Measurements from ENCODE around the gene TEAD3. TPM values are rescaled to one million over a fixed set of nuclear protein-coding genes. Genes with fewer than 3 reads are reported as not detected.
A peak's percentile ranks its signal among the peaks of the same experiment; 100 is the strongest.

TEAD3 gene
- total RNA-seq, 1 donor, result 23.7 TPM

DNA sequence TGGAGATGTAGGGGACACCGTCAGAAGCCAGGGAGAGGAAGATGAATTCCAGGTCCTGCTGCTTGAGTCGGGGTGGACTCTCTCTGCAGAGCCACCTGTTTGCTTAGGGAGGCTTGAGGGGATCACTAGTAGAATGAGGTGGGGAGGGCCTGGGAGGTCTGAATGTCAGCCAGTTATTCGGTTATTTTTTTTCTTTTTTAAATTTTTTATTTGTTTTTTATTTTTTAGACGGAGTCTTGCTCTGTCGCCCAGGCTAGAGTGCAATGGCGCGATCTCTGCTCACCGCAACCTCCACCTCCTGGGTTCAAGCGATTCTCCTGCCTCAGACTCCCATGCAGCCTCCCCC lies 8.4 kb downstream of the TEAD3 start:
- no peak overlapping the region for H3K4me3 ChIP-seq (ENCODE audit: low read depth, low read length)
- no peak for DNase-seq (ENCODE audit: low read depth)
- TF ChIP-seq, protein P1, sequence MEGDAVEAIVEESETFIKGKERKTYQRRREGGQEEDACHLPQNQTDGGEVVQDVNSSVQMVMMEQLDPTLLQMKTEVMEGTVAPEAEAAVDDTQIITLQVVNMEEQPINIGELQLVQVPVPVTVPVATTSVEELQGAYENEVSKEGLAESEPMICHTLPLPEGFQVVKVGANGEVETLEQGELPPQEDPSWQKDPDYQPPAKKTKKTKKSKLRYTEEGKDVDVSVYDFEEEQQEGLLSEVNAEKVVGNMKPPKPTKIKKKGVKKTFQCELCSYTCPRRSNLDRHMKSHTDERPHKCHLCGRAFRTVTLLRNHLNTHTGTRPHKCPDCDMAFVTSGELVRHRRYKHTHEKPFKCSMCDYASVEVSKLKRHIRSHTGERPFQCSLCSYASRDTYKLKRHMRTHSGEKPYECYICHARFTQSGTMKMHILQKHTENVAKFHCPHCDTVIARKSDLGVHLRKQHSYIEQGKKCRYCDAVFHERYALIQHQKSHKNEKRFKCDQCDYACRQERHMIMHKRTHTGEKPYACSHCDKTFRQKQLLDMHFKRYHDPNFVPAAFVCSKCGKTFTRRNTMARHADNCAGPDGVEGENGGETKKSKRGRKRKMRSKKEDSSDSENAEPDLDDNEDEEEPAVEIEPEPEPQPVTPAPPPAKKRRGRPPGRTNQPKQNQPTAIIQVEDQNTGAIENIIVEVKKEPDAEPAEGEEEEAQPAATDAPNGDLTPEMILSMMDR (IDR thresholded peaks at IDR 0.05; ENCODE audit: insufficient read depth, low read depth, low read length), result no peak

DNA sequence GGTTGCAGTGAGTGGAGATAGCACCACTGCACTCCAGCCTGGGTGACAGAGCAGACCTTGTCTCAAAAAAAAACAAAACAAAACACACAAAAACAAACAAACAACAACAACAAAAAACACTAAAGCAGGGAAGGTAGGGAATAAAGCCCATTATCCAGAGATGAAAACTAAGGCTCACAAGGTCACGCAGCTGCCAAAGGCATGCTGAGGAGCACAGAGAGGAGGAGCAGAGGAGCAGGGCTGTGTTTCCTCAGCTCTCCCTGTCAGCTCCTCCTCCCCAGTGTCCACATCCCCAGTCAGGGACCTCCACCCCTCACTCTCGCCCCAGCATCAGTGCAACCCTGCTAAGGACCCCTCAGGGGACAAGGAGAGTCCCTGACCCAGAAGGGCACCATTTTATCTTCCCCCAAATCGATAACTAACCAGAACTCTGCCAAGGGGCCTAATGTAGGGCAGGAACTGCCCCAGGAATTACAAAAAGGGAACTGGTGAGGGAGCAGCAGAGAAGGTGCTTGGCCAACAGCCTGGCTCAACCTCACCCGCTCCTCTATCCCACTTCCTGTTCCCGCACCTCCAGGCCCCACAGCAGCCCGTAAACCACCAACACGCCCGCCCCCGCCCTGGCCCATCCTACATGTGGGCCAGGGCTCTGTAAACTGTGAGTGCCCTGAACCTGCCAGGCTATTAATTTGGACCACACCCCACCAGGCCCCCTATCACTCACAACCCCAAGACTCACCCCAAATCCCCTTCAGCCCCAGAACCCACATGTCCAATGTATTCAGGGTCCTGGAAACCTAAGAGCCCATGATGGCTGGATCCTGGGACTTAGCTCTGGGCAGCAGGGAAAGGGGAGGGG lies 9.0 kb downstream of the TEAD3 start:
- TF ChIP-seq, protein P1 (IDR thresholded peaks at IDR 0.05; ENCODE audit: insufficient read depth, low read depth, low read length), result no peak
- DNase-seq (ENCODE audit: low read depth), result peak; percentile 76
- no peak overlapping the region for H3K4me3 ChIP-seq (ENCODE audit: low read depth, low read length)

DNA sequence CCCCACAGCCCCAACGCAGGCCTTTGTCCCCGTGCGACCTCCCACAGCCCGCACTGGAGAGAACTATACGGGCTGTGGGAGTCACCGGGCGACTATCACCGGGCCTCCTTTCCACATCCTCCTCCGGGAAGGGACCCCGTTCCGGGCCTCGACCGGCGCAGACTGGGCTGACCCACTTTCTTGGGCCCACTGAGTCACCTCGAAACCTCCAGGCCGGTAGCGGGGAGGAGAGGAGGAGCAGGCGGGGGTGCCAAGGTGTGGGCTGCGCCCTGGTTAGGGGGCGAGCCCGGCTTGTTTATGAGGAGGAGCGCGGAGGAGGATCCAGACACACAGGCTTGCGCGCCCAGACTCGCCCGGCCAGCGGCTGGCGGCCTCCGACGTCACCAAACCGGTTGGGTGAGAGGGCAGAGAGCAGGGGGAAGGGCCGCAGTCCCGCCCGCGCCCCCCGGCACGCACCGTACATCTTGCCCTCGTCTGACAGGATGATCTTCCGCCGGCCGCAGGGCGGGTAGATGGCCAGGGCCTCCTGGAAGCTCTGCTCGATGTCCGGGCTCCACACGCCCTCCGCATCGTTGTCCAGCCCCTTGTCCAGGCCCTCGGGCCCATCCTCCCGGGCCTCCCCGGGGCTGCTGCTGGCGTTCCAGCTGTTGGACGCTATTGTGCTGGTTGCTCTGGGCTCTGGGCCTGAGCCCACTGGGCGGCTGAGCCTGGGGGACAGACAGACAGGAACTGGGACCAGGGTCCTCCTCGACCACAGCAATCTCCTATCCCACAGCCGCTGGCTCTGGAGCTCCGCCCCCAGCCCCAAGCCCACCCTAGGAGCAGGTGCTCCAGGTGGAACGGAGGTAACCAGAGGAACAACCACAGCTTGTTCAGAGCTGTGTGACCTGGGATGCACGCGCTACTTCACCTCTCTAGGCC lies 10.6 kb downstream of the TEAD3 start:
- peak overlapping the region; percentile 18 for H3K4me3 ChIP-seq (ENCODE audit: low read depth, low read length)
- DNase-seq (ENCODE audit: low read depth), result peak; percentile 82
- TF ChIP-seq, protein P1 (IDR thresholded peaks at IDR 0.05; ENCODE audit: insufficient read depth, low read depth, low read length), result no peak

DNA sequence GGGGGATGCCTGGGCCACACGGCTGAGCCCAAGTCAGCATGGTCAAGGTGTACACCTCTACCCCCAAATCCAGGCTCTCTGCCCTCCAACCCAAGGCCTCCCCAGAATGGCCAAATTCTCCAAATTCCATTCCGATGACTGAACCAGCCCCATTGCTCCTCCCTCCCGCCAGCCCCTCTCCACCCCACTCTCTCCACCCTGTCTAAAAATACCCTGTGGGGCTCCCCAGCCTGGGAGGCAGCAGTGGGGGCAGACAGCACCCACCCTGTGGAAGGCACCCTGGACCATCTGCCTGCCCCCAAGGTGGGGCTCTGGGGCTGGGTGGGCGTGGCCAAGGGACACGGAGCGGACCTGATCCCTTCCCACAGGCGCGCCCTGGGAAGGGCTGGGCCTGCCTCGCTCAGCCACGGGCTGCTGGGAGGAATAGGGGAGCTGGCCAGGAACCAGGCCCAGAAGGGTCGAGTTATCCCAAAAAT lies 11.4 kb downstream of the TEAD3 start:
- H3K4me3 ChIP-seq (ENCODE audit: low read depth, low read length), result no peak overlapping the region
- TF ChIP-seq, protein P1 (IDR thresholded peaks at IDR 0.05; ENCODE audit: insufficient read depth, low read depth, low read length), result no peak
- peak; percentile 64 for DNase-seq (ENCODE audit: low read depth)

DNA sequence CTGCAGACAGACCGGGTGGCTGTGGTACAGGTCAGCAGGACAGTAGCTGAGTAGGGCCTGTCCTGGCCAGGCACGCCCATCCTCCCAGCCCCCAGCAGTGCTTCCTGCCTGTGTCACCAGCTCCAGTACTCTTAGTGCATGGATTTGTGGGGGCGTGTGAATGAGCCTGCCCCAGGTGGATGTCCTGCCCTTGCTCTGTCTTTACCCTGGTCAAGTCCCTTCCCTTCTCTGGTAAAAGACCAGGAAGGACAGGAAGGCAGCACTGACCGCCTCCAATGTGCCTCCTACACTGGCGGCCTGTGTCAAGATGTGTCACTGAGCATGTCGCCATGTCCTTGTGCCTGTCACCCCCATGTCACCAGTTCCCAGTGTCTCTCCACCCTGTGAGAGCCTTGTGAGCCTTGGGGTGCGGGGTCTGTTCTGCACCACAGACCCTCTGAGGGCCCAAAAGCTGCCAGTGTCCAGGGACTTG lies 11.9 kb downstream of the TEAD3 start:
- TF ChIP-seq, protein P1 (IDR thresholded peaks at IDR 0.05; ENCODE audit: insufficient read depth, low read depth, low read length), result no peak
- peak; percentile 27 for DNase-seq (ENCODE audit: low read depth)
- no peak overlapping the region for H3K4me3 ChIP-seq (ENCODE audit: low read depth, low read length)

DNA sequence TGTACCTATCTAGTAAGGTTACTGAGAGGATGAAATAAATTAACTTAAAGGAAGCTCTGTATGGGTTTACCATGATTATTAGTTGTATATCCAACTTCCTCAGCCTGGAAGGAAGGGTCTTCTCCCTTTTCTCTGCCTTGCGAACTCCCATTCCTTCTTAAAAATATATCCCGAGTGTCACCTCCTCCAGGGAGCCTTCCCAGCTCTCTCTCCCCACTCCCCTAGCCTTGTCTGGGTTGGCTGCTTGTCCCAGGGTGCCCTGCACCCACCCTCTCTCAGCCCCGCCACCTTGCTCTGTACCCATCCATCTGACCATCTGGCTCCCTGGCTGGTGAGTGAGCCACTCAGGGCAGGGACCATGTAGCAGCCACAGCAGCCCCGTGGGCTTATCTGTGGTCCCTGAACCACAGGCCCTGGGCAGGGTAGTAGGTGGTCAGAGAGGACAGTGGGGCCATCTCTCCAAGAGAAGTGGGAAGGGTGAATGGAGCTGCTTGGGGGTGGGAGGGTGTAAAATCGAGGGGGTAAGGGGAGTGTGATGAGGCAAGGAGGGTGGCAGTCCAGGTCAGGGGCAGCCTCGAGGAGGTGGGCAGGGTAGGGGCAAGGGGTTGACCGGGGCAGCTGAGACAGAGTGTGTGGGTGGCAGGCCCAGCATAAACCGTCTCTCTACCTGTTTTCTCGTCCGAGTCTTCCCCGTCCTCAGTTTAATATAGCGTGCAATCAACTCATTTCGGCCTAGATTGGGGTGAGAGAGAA lies 12.8 kb downstream of the TEAD3 start:
- TF ChIP-seq, protein P1 (IDR thresholded peaks at IDR 0.05; ENCODE audit: insufficient read depth, low read depth, low read length), result no peak
- no peak for DNase-seq (ENCODE audit: low read depth)
- H3K4me3 ChIP-seq (ENCODE audit: low read depth, low read length), result no peak overlapping the region
